Neural crest cell (in vitro differentiated cells): ENCODE data around the gene ADAMTS13. TPM values are rescaled to one million over a fixed set of nuclear protein-coding genes. Genes with fewer than 3 reads are reported as not detected.

ENCODE experiments used
- DNase-seq: peaks from one replicate; pipeline ENCODE4 v3.0.0; 2021; ENCODE audit warnings: low read depth, mixed read lengths, low spot score
- H3K27ac Mint-ChIP-seq: one replicate; pipeline ENCODE4 v1.8.0; 2021; ENCODE audit warnings: mild to moderate bottlenecking, mixed read lengths; ENCODE audit not compliant: unreplicated experiment
- H3K27me3 Mint-ChIP-seq: 2 replicates; pipeline ENCODE4 v1.8.0; 2021; ENCODE audit warnings: low read depth, mild to moderate bottlenecking, mixed read lengths
- H3K36me3 Mint-ChIP-seq: 2 replicates; pipeline ENCODE4 v1.8.0; 2021; ENCODE audit warnings: low read depth, mild to moderate bottlenecking, mixed read lengths
- H3K4me1 Mint-ChIP-seq: 2 replicates; pipeline ENCODE4 v1.8.0; 2021; ENCODE audit warnings: mixed read lengths
- H3K4me3 Mint-ChIP-seq: one replicate; pipeline ENCODE4 v1.8.0; 2021; ENCODE audit warnings: mild to moderate bottlenecking, mixed read lengths
- H3K9me3 Mint-ChIP-seq: 2 replicates; pipeline ENCODE4 v1.8.0; 2021; ENCODE audit warnings: mixed read lengths
- CTCF ChIP-seq: fragments of 200-600 bp; sonication (generic); conservative IDR thresholded peaks from 2 replicates; pipeline ENCODE4 v1.5.0; 2021; ENCODE audit warnings: antibody characterized with exemption, mild to moderate bottlenecking
- total RNA-seq: library from RNA; stranded (reverse); gene quantifications from 2 replicates; pipeline ENCODE4 v1.2.1, GENCODE V29; 2021

Gene ADAMTS13
- total RNA-seq, 1 donor from 2014 or later = 6.0 TPM

- Mint-ChIP-seq H3K4me1 (peaks cover 10% of the 10 kb centered on the region), H3K9me3 (peaks cover 13% of the 10 kb centered on the region), H3K27me3 (peaks cover 7% of the 10 kb centered on the region), H3K27ac (peak overlapping the region; percentile 50), H3K4me3 (no peak overlapping the region), H3K36me3 (no peaks in the 10 kb centered on the region)
- TF ChIP-seq CTCF = no peak
- no peak for DNase-seq
Measured at GRCh38 chr9:133505901-133506652, 83.9 kb downstream of the ADAMTS13 start.

- Mint-ChIP-seq H3K27ac (no peak overlapping the region), H3K36me3 (no peaks in the 10 kb centered on the region), H3K4me1 (peaks cover 10% of the 10 kb centered on the region), H3K4me3 (no peak overlapping the region), H3K9me3 (peaks cover 8% of the 10 kb centered on the region), H3K27me3 (peaks cover 5% of the 10 kb centered on the region)
- no peak for TF ChIP-seq CTCF
- DNase-seq = no peak
Measured at GRCh38 chr9:133506653-133507038, 84.5 kb downstream of the ADAMTS13 start.

GRCh38 chr9:133507246-133507965, 85.2 kb downstream of the ADAMTS13 start:
- H3K27me3 Mint-ChIP-seq = peaks cover 5% of the 10 kb centered on the region
- no peak for TF ChIP-seq CTCF
- no peaks in the 10 kb centered on the region for H3K36me3 Mint-ChIP-seq
- H3K27ac Mint-ChIP-seq = no peak overlapping the region
- H3K4me1 Mint-ChIP-seq = peaks cover 10% of the 10 kb centered on the region
- no peak overlapping the region for H3K4me3 Mint-ChIP-seq
- no peak for DNase-seq
- H3K9me3 Mint-ChIP-seq = peaks cover 3% of the 10 kb centered on the region

- no peak for TF ChIP-seq CTCF
- Mint-ChIP-seq H3K4me3 (no peak overlapping the region), H3K4me1 (peaks cover 10% of the 10 kb centered on the region), H3K27ac (no peak overlapping the region), H3K27me3 (peaks cover 5% of the 10 kb centered on the region), H3K9me3 (no peaks in the 10 kb centered on the region), H3K36me3 (no peaks in the 10 kb centered on the region)
- no peak for DNase-seq
Measured at GRCh38 chr9:133508046-133508445, 85.9 kb downstream of the ADAMTS13 start.

Other genes with a start within 250 kb of the ADAMTS13 start
- not detected in 2 replicates for gene OBP2B, start 213.1 kb upstream of the ADAMTS13 start, total RNA-seq
- 0.11 and 0.40 TPM in 2 replicates for gene ABO, start 147.2 kb upstream of the ADAMTS13 start, total RNA-seq
- 22.4 and 23.9 TPM in 2 replicates for gene SURF6, start 86.2 kb upstream of the ADAMTS13 start, total RNA-seq
- 69.7 and 70.6 TPM in 2 replicates for gene MED22, start 74.2 kb upstream of the ADAMTS13 start, total RNA-seq
- gene RPL7A, start 74.1 kb upstream of the ADAMTS13 start, total RNA-seq = 2,746 and 2,748 TPM in 2 replicates
- gene SURF1, start 65.9 kb upstream of the ADAMTS13 start, total RNA-seq = 32.0 and 32.1 TPM in 2 replicates
- gene SURF2, start 65.8 kb upstream of the ADAMTS13 start, total RNA-seq = 31.8 and 34.3 TPM in 2 replicates
- 121 and 136 TPM in 2 replicates for gene SURF4, start 46.3 kb upstream of the ADAMTS13 start, total RNA-seq
- 2.8 and 2.9 TPM in 2 replicates for gene STKLD1, start 46.0 kb upstream of the ADAMTS13 start, total RNA-seq
- 34.0 and 35.4 TPM in 2 replicates for gene REXO4, start 4.4 kb upstream of the ADAMTS13 start, total RNA-seq
- 42.6 and 45.8 TPM in 2 replicates for gene CACFD1, start 37.6 kb downstream of the ADAMTS13 start, total RNA-seq
- gene SLC2A6, start 56.7 kb downstream of the ADAMTS13 start, total RNA-seq = 29.0 and 30.9 TPM in 2 replicates
- gene MYMK, start 102.6 kb downstream of the ADAMTS13 start, total RNA-seq = not detected in 2 replicates
- 0.16 and 0.20 TPM in 2 replicates for gene ADAMTSL2, start 112.3 kb downstream of the ADAMTS13 start, total RNA-seq
- not detected in 2 replicates for gene FAM163B, start 187.0 kb downstream of the ADAMTS13 start, total RNA-seq
- gene DBH, start 214.0 kb downstream of the ADAMTS13 start, total RNA-seq = 0.59 and 0.75 TPM in 2 replicates